Measurements from ENCODE around the gene IQSEC1.

DNA sequence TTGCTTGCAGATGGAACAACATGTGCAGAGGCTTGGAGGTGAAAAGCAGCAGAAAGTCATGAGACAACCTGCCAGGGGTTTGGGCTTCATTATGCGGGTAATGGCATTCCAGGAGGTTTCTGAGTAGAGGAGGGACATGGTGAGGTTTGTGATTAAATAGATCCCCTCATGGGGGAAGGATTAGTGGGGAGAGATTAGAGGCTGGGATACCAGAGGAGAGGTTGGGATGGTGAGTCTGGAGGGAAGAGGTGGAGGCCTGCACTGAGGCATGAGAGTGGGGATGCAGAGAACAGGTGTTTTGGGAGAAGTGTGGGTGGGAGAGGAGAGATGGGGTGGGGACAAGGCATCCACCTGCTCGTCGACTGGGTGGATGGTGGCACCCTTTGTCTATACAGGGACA lies 6.8 kb upstream of the IQSEC1 start:
- TF ChIP-seq POLR2A (IDR thresholded peaks at IDR 0.05; ENCODE audit: low read depth, low read length) (no peak), TAF1 (IDR thresholded peaks at IDR 0.05; ENCODE audit: borderline replicate concordance, low read depth, low read length) (no peak)

All from GM12892 (cell line).